CD4-positive, alpha-beta T cell (primary cell): ENCODE measurements around the gene ZNF469. TPM values are rescaled to one million over a fixed set of nuclear protein-coding genes. Genes with fewer than 3 reads are reported as not detected.

Experiments used
- ATAC-seq: fragments of 200-7000 bp; cut with Tn5 transposase; one replicate; pipeline ENCODE4 v1.10.0; 2022; ENCODE audit warnings: mild to moderate bottlenecking; ENCODE audit not compliant: poor library complexity
- CTCF ChIA-PET: fragments of 350-600 bp; sonication (Branson Sonifier 250); formaldehyde crosslinking; loops from one replicate; lab custom pipeline; 2021; ENCODE audit warnings: antibody characterized with exemption, inconsistent platforms; lab: Charles Lee
- POLR2A ChIA-PET: fragments of 350-600 bp; sonication (Branson Sonifier 250); formaldehyde crosslinking; loops from one replicate; lab custom pipeline; 2021; ENCODE audit warnings: antibody characterized with exemption, inconsistent platforms; lab: Charles Lee
- DNase-seq, 14 experiments: peaks; one replicate each; pipeline ENCODE4 v3.0.0-alpha.2; 2013 to 2020; ENCODE audit warnings: mixed read lengths in 2 of 14
- H3K27ac ChIP-seq, 2 donors: one replicate each; pipeline versions ENCODE4 v1.5.1 to v1.7.0; 2013; ENCODE audit warnings: low read length in 2 of 2, low read depth in 1 of 2, mild to moderate bottlenecking in 1 of 2
- H3K27me3 ChIP-seq, 2 experiments: 1 replicate in 1 of 2; 2 replicates in 1 of 2; pipeline versions ENCODE4 v1.6.1 to v1.7.0; 2013; ENCODE audit warnings: low read length in 2 of 2, control low read depth in 1 of 2, mild to moderate bottlenecking in 1 of 2, moderate library complexity in 1 of 2; ENCODE audit not compliant: insufficient read depth in 2 of 2, control insufficient read depth in 1 of 2
- H3K36me3 ChIP-seq: one replicate; pipeline ENCODE4 v1.6.1; 2013; ENCODE audit warnings: low read length, control low read depth; ENCODE audit not compliant: insufficient read depth
- H3K4me1 ChIP-seq: one replicate; pipeline ENCODE4 v1.6.1; 2013; ENCODE audit warnings: low read length, control low read depth; ENCODE audit not compliant: insufficient read depth
- H3K4me3 ChIP-seq: one replicate; pipeline ENCODE4 v1.5.1; 2013; ENCODE audit warnings: mild to moderate bottlenecking, low read length, moderate library complexity
- H3K9me3 ChIP-seq, 2 experiments: 1 replicate in 1 of 2; 2 replicates in 1 of 2; pipeline versions ENCODE4 v1.6.1 to v1.7.0; 2013; ENCODE audit warnings: low read length in 2 of 2, mild to moderate bottlenecking in 2 of 2, control low read depth in 1 of 2, moderate library complexity in 1 of 2; ENCODE audit not compliant: control insufficient read depth in 1 of 2, insufficient read depth in 1 of 2
- H3K27ac Mint-ChIP-seq: one replicate; pipeline ENCODE4 v1.8.0; 2020; ENCODE audit warnings: mixed read lengths
- H3K27me3 Mint-ChIP-seq: one replicate; pipeline ENCODE4 v1.8.0; 2021; ENCODE audit warnings: mixed read lengths
- H3K36me3 Mint-ChIP-seq: one replicate; pipeline ENCODE4 v1.8.0; 2021; ENCODE audit warnings: low read depth, mixed read lengths
- H3K4me1 Mint-ChIP-seq: one replicate; pipeline ENCODE4 v1.8.0; 2021; ENCODE audit warnings: low read depth, mixed read lengths
- H3K4me3 Mint-ChIP-seq: one replicate; pipeline ENCODE4 v1.8.0; 2020; ENCODE audit warnings: mild to moderate bottlenecking, mixed read lengths
- H3K9me3 Mint-ChIP-seq: one replicate; pipeline ENCODE4 v1.8.0; 2020; ENCODE audit warnings: mixed read lengths
- intact Hi-C, 2 experiments: fragments of 100-400 bp; cut with DNase I in 1 of 2; cut with micrococcal nuclease in 1 of 2; formaldehyde crosslinking; loops; one replicate each; pipeline versions ENCODE4 v1.15.1 to v1.9.0; 2023 to 2025; cut with DNase I, micrococcal nuclease
- total RNA-seq, 174 experiments: library from RNA in 2 of 174; stranded (reverse) in 2 of 174; gene quantifications; one replicate each; pipeline ENCODE4 v1.2.3 and lab custom pipeline; 2021 to 2026
- TF ChIP-seq, protein P1 (sequence below): fragments of 200-600 bp; IDR thresholded peaks from one replicate; pipeline ENCODE4 v1.8.0; 2022; ENCODE audit warnings: antibody characterized with exemption, mild to moderate bottlenecking

Gene ZNF469
- total RNA-seq, 2 experiments from 2014 or later, result 0.74 to 0.75 TPM

DNA sequence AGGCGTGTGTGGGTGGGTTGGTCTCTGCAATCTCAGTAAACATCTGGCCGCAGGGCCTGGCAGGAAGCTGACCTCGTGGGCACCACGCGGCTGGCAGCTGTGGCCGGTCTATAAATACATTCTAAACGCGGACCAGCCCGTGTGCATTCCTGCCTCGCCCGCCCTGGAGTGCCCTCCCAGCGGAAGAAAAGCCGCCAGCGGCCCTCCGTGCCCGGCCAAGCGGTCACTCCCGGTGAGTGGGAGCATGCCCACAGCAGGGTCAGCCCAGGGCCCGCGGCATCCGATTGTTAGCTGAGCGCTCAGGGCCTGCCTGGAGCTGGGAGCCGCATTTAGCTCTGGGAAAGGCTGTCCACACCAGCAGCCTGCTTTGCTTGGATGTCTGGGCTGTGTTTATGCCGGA is 10.3 kb downstream of the ZNF469 start:
- H3K4me3 Mint-ChIP-seq, result no peak overlapping the region
- H3K9me3 ChIP-seq, result peaks cover 0 to 13% of the 10 kb centered on the region in 2 experiments
- ChIA-PET CTCF (no interaction called here), POLR2A (no interaction called here)
- peaks cover 2 to 5% of the 10 kb centered on the region in 2 experiments for H3K27me3 ChIP-seq
- H3K27me3 Mint-ChIP-seq, result peaks cover 8% of the 10 kb centered on the region
- no peak overlapping the region for H3K27ac Mint-ChIP-seq
- no peaks in the 10 kb centered on the region for H3K4me1 ChIP-seq
- no peak for DNase-seq
- TF ChIP-seq, protein P1, sequence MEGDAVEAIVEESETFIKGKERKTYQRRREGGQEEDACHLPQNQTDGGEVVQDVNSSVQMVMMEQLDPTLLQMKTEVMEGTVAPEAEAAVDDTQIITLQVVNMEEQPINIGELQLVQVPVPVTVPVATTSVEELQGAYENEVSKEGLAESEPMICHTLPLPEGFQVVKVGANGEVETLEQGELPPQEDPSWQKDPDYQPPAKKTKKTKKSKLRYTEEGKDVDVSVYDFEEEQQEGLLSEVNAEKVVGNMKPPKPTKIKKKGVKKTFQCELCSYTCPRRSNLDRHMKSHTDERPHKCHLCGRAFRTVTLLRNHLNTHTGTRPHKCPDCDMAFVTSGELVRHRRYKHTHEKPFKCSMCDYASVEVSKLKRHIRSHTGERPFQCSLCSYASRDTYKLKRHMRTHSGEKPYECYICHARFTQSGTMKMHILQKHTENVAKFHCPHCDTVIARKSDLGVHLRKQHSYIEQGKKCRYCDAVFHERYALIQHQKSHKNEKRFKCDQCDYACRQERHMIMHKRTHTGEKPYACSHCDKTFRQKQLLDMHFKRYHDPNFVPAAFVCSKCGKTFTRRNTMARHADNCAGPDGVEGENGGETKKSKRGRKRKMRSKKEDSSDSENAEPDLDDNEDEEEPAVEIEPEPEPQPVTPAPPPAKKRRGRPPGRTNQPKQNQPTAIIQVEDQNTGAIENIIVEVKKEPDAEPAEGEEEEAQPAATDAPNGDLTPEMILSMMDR, result no peak
- no peaks in the 10 kb centered on the region for H3K36me3 ChIP-seq
- no peaks in the 10 kb centered on the region for H3K36me3 Mint-ChIP-seq
- no peak overlapping the region for H3K27ac ChIP-seq
- intact Hi-C loops, result no loop called here
- no peaks in the 10 kb centered on the region for H3K4me1 Mint-ChIP-seq
- no peak overlapping the region for H3K4me3 ChIP-seq
- H3K9me3 Mint-ChIP-seq, result no peaks in the 10 kb centered on the region
- ATAC-seq, result no peak

DNA sequence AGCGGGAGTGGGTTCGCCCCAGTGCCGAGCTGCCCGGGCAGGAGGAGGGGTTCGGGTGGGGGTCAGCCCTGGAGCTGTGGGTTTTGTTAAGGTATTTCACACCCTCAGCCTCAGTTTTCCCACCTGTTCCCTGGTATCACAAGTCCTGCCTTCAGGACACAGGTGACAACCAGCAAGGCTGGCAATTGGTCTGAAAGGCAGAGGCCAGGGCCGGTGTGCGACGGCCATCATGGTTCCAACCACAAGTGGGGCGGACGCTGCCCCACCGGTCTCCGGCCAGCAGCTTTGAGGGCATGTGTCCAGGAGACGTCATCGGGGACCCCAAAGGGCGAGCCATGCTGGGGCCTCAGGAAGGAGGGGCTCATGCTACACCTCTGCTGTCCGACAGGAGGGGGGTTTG is 10.8 kb downstream of the ZNF469 start:
- CTCF ChIA-PET, result no interaction called here
- H3K36me3 Mint-ChIP-seq, result no peaks in the 10 kb centered on the region
- Histone ChIP-seq H3K27ac (no peak overlapping the region), H3K4me1 (no peaks in the 10 kb centered on the region), H3K4me3 (no peak overlapping the region), H3K9me3 (peaks cover 0 to 15% of the 10 kb centered on the region in 2 experiments), H3K36me3 (no peaks in the 10 kb centered on the region), H3K27me3 (peaks cover 2 to 5% of the 10 kb centered on the region in 2 experiments)
- POLR2A ChIA-PET, result no interaction called here
- no peak for DNase-seq
- TF ChIP-seq, protein P1, result no peak
- H3K4me3 Mint-ChIP-seq, result no peak overlapping the region
- H3K4me1 Mint-ChIP-seq, result no peaks in the 10 kb centered on the region
- ATAC-seq, result no peak
- H3K27me3 Mint-ChIP-seq, result peaks cover 8% of the 10 kb centered on the region
- H3K9me3 Mint-ChIP-seq, result no peaks in the 10 kb centered on the region
- H3K27ac Mint-ChIP-seq, result no peak overlapping the region
- intact Hi-C loops, result no loop called here

DNA sequence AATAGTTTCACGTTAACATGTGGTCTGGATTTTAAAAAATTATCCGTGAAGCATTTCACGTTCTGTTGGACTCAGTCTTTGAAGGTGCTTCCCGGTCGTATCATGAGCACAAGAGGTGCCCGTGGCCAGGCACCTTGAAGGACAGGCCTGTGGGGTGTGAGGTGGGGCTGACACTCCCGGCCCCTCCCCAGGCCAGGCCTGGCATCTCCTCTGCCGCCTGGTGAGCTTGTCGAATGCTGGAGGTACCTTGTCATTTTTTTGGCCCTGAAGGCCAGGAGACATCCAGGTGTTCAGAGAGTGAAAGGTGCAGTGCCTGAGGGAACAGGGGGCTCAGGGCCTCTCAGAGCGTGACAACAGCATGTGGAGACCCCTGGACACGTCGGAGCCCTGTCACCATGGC is 11.7 kb downstream of the ZNF469 start:
- H3K9me3 Mint-ChIP-seq, result no peaks in the 10 kb centered on the region
- H3K4me3 Mint-ChIP-seq, result no peak overlapping the region
- ATAC-seq (no peak), DNase-seq (no peak)
- intact Hi-C loops, result no loop called here
- ChIA-PET CTCF (no interaction called here), POLR2A (no interaction called here)
- H3K9me3 ChIP-seq, result peaks cover 0 to 23% of the 10 kb centered on the region in 2 experiments
- no peaks in the 10 kb centered on the region for H3K4me1 ChIP-seq
- no peak overlapping the region for H3K27ac ChIP-seq
- no peak overlapping the region for H3K4me3 ChIP-seq
- H3K4me1 Mint-ChIP-seq, result no peaks in the 10 kb centered on the region
- peaks cover 8% of the 10 kb centered on the region for H3K27me3 Mint-ChIP-seq
- H3K27ac Mint-ChIP-seq, result no peak overlapping the region
- H3K36me3 ChIP-seq, result no peaks in the 10 kb centered on the region
- peaks cover 2 to 5% of the 10 kb centered on the region in 2 experiments for H3K27me3 ChIP-seq
- TF ChIP-seq, protein P1, result no peak
- H3K36me3 Mint-ChIP-seq, result no peaks in the 10 kb centered on the region
